WTC11 (cell line): ENCODE measurements around the gene PRR14L. TPM values are rescaled to one million over a fixed set of nuclear protein-coding genes. Genes with fewer than 3 reads are reported as not detected.

Experiments
- ATAC-seq: fragments of 200-7000 bp; cut with Tn5 transposase; 2 replicates; pipeline ENCODE4 v1.10.0; 2021; ENCODE audit warnings: mild to moderate bottlenecking, moderate library complexity
- CTCF ChIA-PET: fragments of 300-600 bp; sonication (Branson Sonifier 250); formaldehyde crosslinking; loops from one replicate; lab custom pipeline; 2021; ENCODE audit warnings: antibody characterized with exemption; lab: Charles Lee
- POLR2A ChIA-PET: fragments of 350-600 bp; sonication (Branson Sonifier 250); formaldehyde crosslinking; loops from one replicate; lab custom pipeline; 2021; ENCODE audit warnings: antibody characterized with exemption; lab: Charles Lee
- DNase-seq: peaks from one replicate; pipeline ENCODE4 v3.0.0; 2021; ENCODE audit warnings: low spot score
- H3K27ac Mint-ChIP-seq: 2 replicates; pipeline ENCODE4 v1.8.0; 2021; ENCODE audit warnings: mixed read lengths
- H3K27me3 Mint-ChIP-seq: 2 replicates; pipeline ENCODE4 v1.8.0; 2021; ENCODE audit warnings: low read depth, mild to moderate bottlenecking, moderate library complexity, mixed read lengths
- H3K36me3 Mint-ChIP-seq: 2 replicates; pipeline ENCODE4 v1.8.0; 2021; ENCODE audit warnings: mixed read lengths
- H3K4me1 Mint-ChIP-seq: 2 replicates; pipeline ENCODE4 v1.8.0; 2022; ENCODE audit warnings: mixed read lengths
- H3K4me3 Mint-ChIP-seq: 2 replicates; pipeline ENCODE4 v1.8.0; 2021; ENCODE audit warnings: mild to moderate bottlenecking, moderate library complexity, mixed read lengths
- H3K9me3 Mint-ChIP-seq: 2 replicates; pipeline ENCODE4 v1.8.0; 2021; ENCODE audit warnings: mixed read lengths
- ATF6 ChIP-seq: sonication (generic); formaldehyde crosslinking; IDR thresholded peaks from 2 replicates; pipeline ENCODE4 v1.8.1; 2023; ENCODE audit warnings: mild to moderate bottlenecking, missing genetic modification reagents
- E2F1 ChIP-seq: sonication (generic); formaldehyde crosslinking; IDR thresholded peaks from 2 replicates; pipeline ENCODE4 v1.8.0; 2022; ENCODE audit warnings: mild to moderate bottlenecking, missing genetic modification reagents
- E2F5 ChIP-seq: sonication (generic); formaldehyde crosslinking; IDR thresholded peaks from 2 replicates; pipeline ENCODE4 v1.8.1; 2022; ENCODE audit warnings: mild to moderate bottlenecking, moderate library complexity, missing genetic modification reagents
- ERG ChIP-seq: fragments of 250-450 bp; sonication (Bioruptor Pico); IDR thresholded peaks from 2 replicates; pipeline ENCODE4 v1.8.0; 2021; ENCODE audit warnings: mild to moderate bottlenecking
- FOXJ3 ChIP-seq: sonication (generic); formaldehyde crosslinking; IDR thresholded peaks from 2 replicates; pipeline ENCODE4 v1.9.0; 2021; ENCODE audit warnings: missing genetic modification reagents, mild to moderate bottlenecking, borderline replicate concordance
- FOXP1 ChIP-seq: sonication (generic); formaldehyde crosslinking; IDR thresholded peaks from 2 replicates; pipeline ENCODE4 v1.8.0; 2022; ENCODE audit warnings: missing genetic modification reagents, mild to moderate bottlenecking, moderate library complexity, borderline replicate concordance
- GRHL2 ChIP-seq: fragments of 250-450 bp; sonication (Bioruptor Pico); IDR thresholded peaks from 2 replicates; pipeline ENCODE4 v1.8.0; 2022; ENCODE audit warnings: mild to moderate bottlenecking, moderate library complexity; ENCODE audit not compliant: insufficient replicate concordance, severe bottlenecking
- HMGA2 ChIP-seq: fragments of 250-450 bp; sonication (Bioruptor Pico); IDR thresholded peaks from 2 replicates; pipeline ENCODE4 v1.4.0; 2021; ENCODE audit warnings: mild to moderate bottlenecking, moderate library complexity
- SOX15 ChIP-seq: fragments of 250-450 bp; sonication (Bioruptor Pico); IDR thresholded peaks from 2 replicates; pipeline ENCODE4 v1.9.0; 2021; ENCODE audit warnings: mild to moderate bottlenecking
- TP53 ChIP-seq: sonication (generic); formaldehyde crosslinking; IDR thresholded peaks from 2 replicates; pipeline ENCODE4 v1.8.1; 2023; ENCODE audit warnings: mild to moderate bottlenecking, missing genetic modification reagents
- USF2 ChIP-seq: sonication (generic); formaldehyde crosslinking; IDR thresholded peaks from 2 replicates; pipeline ENCODE4 v1.8.1; 2023; ENCODE audit warnings: mild to moderate bottlenecking, missing genetic modification reagents, moderate library complexity
- ZNF138 ChIP-seq: sonication (generic); formaldehyde crosslinking; conservative IDR thresholded peaks from 2 replicates; pipeline ENCODE4 v1.8.1; 2022; ENCODE audit warnings: mild to moderate bottlenecking, moderate library complexity, missing genetic modification reagents
- ZNF219 ChIP-seq: sonication (generic); formaldehyde crosslinking; IDR thresholded peaks from 2 replicates; pipeline ENCODE4 v1.8.0; 2023; ENCODE audit warnings: missing genetic modification reagents, mild to moderate bottlenecking, borderline replicate concordance
- ZNF281 ChIP-seq: sonication (generic); formaldehyde crosslinking; IDR thresholded peaks from 2 replicates; pipeline ENCODE4 v1.8.0; 2023; ENCODE audit warnings: mild to moderate bottlenecking, missing genetic modification reagents
- ZNF416 ChIP-seq: fragments of 250-450 bp; sonication (Bioruptor Pico); IDR thresholded peaks from 2 replicates; pipeline ENCODE4 v1.9.0; 2021; ENCODE audit warnings: mild to moderate bottlenecking, inconsistent platforms
- ZNF532 ChIP-seq: fragments of 250-450 bp; sonication (Bioruptor Pico); IDR thresholded peaks from 2 replicates; pipeline ENCODE4 v1.9.0; 2021; ENCODE audit warnings: mild to moderate bottlenecking, borderline replicate concordance
- ZNF671 ChIP-seq: fragments of 250-450 bp; sonication (Bioruptor Pico); IDR thresholded peaks from 2 replicates; pipeline ENCODE4 v1.8.0; 2021; ENCODE audit warnings: mild to moderate bottlenecking
- total RNA-seq: library from RNA; stranded (reverse); gene quantifications from 3 replicates; pipeline ENCODE4 v1.2.3, GENCODE V29; 2021

Gene PRR14L
- total RNA-seq, 1 experiment from 2014 or later: 90.1 TPM

GRCh38 chr22:31730344-31730711 lies 19.6 kb downstream of the PRR14L start:
- ChIA-PET CTCF (interaction anchor here (0.7 to 1.6 kb wide), 3 partner anchors 63 to 240 kb away, joined by 3 to 7 read pairs (median 5); no protein-coding TSS in a partner anchor), POLR2A (no interaction called here)
- peaks cover 23% of the 10 kb centered on the region for H3K36me3 Mint-ChIP-seq
- ATAC-seq: peak; percentile 94
- DNase-seq: no peak
- no peak overlapping the region for H3K4me3 Mint-ChIP-seq
- no peak overlapping the region for H3K27ac Mint-ChIP-seq
- no peaks in the 10 kb centered on the region for H3K27me3 Mint-ChIP-seq
- peaks cover 3% of the 10 kb centered on the region; the same call in 1 of the 2 replicates for H3K4me1 Mint-ChIP-seq
- H3K9me3 Mint-ChIP-seq: no peaks in the 10 kb centered on the region
- no peak for TF ChIP-seq USF2 (CRISPR knock-in tag)
- no peak for TF ChIP-seq ZNF138 (CRISPR knock-in tag)
- TF ChIP-seq ZNF671: no peak
- TF ChIP-seq ZNF416 (CRISPR knock-in tag): no peak
- TF ChIP-seq TP53 (CRISPR knock-in tag): no peak
- no peak for TF ChIP-seq GRHL2
- TF ChIP-seq HMGA2 (CRISPR knock-in tag): no peak
- no peak for TF ChIP-seq E2F1 (CRISPR knock-in tag)
- no peak for TF ChIP-seq ZNF532
- no peak for TF ChIP-seq ERG
- no peak for TF ChIP-seq SOX15 (CRISPR knock-in tag)
- TF ChIP-seq ATF6 (CRISPR knock-in tag): no peak
- TF ChIP-seq FOXJ3 (CRISPR knock-in tag): no peak
- no peak for TF ChIP-seq E2F5 (CRISPR knock-in tag)
- no peak for TF ChIP-seq FOXP1
- TF ChIP-seq ZNF219: no peak
- TF ChIP-seq ZNF281 (CRISPR knock-in tag): no peak
